HepG2 (cell line): ENCODE results near the gene CDKL2. TPM values are rescaled to one million over a fixed set of nuclear protein-coding genes. Genes with fewer than 3 reads are reported as not detected.
A peak's percentile ranks its signal among the peaks of the same experiment; 100 is the strongest.

Source experiments
- CCDC6 ChIP-seq: sonication (generic); formaldehyde crosslinking; IDR thresholded peaks from 2 replicates; pipeline ENCODE4 v1.8.1; 2022; ENCODE audit warnings: mild to moderate bottlenecking, missing genetic modification reagents, moderate library complexity
- EED ChIP-seq: sonication (generic); formaldehyde crosslinking; IDR thresholded peaks from 2 replicates; pipeline ENCODE4 v1.5.0; 2020; ENCODE audit warnings: mild to moderate bottlenecking, missing genetic modification reagents
- EHMT2 ChIP-seq: fragments of 200-600 bp; sonication (generic); IDR thresholded peaks from 2 replicates; pipeline ENCODE4 v1.7.0; 2017; ENCODE audit warnings: antibody characterized with exemption, low read depth, low read length, borderline replicate concordance
- ELF3 ChIP-seq: IDR thresholded peaks from 2 replicates; pipeline ENCODE4 v1.6.1; 2016; ENCODE audit warnings: missing genetic modification reagents, missing compliant biosample characterization
- EP300 ChIP-seq, 3 experiments: sonication (generic) in 1 of 3; formaldehyde crosslinking in 1 of 3; IDR thresholded peaks; 2 replicates each; pipeline versions ENCODE4 v1.5.1 to v1.6.1; 2011 to 2020; ENCODE audit warnings: low read depth in 2 of 3, low read length in 2 of 3, borderline replicate concordance in 1 of 3, improper control_type of control experiment in 1 of 3, mild to moderate bottlenecking in 1 of 3, missing genetic modification reagents in 1 of 3, moderate library complexity in 1 of 3
- ESRRA ChIP-seq: sonication (generic); formaldehyde crosslinking; IDR thresholded peaks from 2 replicates; pipeline ENCODE4 v1.5.1; 2020; ENCODE audit warnings: mild to moderate bottlenecking, low read depth, missing genetic modification reagents
- FOXJ3 ChIP-seq: sonication (generic); formaldehyde crosslinking; IDR thresholded peaks from 2 replicates; pipeline ENCODE4 v1.4.0; 2020; ENCODE audit warnings: missing genetic modification reagents, mild to moderate bottlenecking, borderline replicate concordance
- ISX ChIP-seq: sonication (generic); formaldehyde crosslinking; conservative IDR thresholded peaks from 2 replicates; pipeline ENCODE4 v1.5.0; 2020; ENCODE audit warnings: missing genetic modification reagents
- KAT7 ChIP-seq: IDR thresholded peaks from 2 replicates; pipeline ENCODE4 v1.6.1; 2018; ENCODE audit warnings: borderline replicate concordance, missing compliant biosample characterization
- KLF11 ChIP-seq: IDR thresholded peaks from 2 replicates; pipeline ENCODE4 v1.6.1; 2016; ENCODE audit warnings: missing compliant biosample characterization
- MYNN ChIP-seq: sonication (generic); formaldehyde crosslinking; IDR thresholded peaks from 2 replicates; pipeline ENCODE4 v1.4.0; 2020; ENCODE audit warnings: mild to moderate bottlenecking, low read depth, missing genetic modification reagents
- RFXANK ChIP-seq: IDR thresholded peaks from 2 replicates; pipeline ENCODE4 v1.6.1; 2016
- STAT5B ChIP-seq: sonication (generic); formaldehyde crosslinking; IDR thresholded peaks from 2 replicates; pipeline ENCODE4 v1.4.0; 2020; ENCODE audit warnings: missing genetic modification reagents
- TOPORS ChIP-seq: sonication (generic); formaldehyde crosslinking; IDR thresholded peaks from 2 replicates; pipeline ENCODE4 v1.8.0; 2023; ENCODE audit warnings: mild to moderate bottlenecking, missing genetic modification reagents
- ZNF251 ChIP-seq: sonication (generic); formaldehyde crosslinking; IDR thresholded peaks from 2 replicates; pipeline ENCODE4 v1.9.0; 2021; ENCODE audit warnings: mild to moderate bottlenecking, missing genetic modification reagents
- ZNF282 ChIP-seq: fragments of 450-650 bp; IDR thresholded peaks from 2 replicates; pipeline ENCODE4 v1.6.1; 2018; ENCODE audit not compliant: partially characterized antibody
- ZNF343 ChIP-seq: sonication (generic); formaldehyde crosslinking; IDR thresholded peaks from 2 replicates; pipeline ENCODE4 v1.4.0; 2020; ENCODE audit warnings: mild to moderate bottlenecking, missing genetic modification reagents
- ZNF792 ChIP-seq: IDR thresholded peaks from 2 replicates; pipeline ENCODE4 v1.6.1; 2016
- ZSCAN20 ChIP-seq: sonication (generic); formaldehyde crosslinking; IDR thresholded peaks from 2 replicates; pipeline ENCODE4 v1.4.0; 2020; ENCODE audit warnings: missing genetic modification reagents, mild to moderate bottlenecking, borderline replicate concordance
- polyA plus RNA-seq, 8 experiments: library from polyadenylated mRNA; depleted of rRNA in 3 of 8; stranded (reverse) in 7 of 8; unstranded in 1 of 8; fragments of >200 nt; fragmentation: Illumina TruSeq in 4 of 8; extraction: Trizol in 4 of 8; gene quantifications; 2 replicates each; pipeline versions ENCODE4 v1.2.1 to v1.2.3, GENCODE V29; 2011 to 2016; ENCODE audit warnings: low read depth in 4 of 8, missing spikeins in 1 of 8, mixed read lengths in 1 of 8; ENCODE audit not compliant: insufficient read depth in 1 of 8
- total RNA-seq, 5 experiments: library from RNA; depleted of rRNA; stranded (reverse); fragments of >200 nt; fragmentation: Illumina TruSeq; extraction: Trizol; gene quantifications; 2 replicates each; pipeline ENCODE4 v1.2.3, GENCODE V29; 2016; ENCODE audit warnings: low read depth in 1 of 5
- TF ChIP-seq, protein P1 (sequence below): sonication (generic); formaldehyde crosslinking; IDR thresholded peaks from 2 replicates; pipeline ENCODE4 v1.4.0; 2020; ENCODE audit warnings: missing genetic modification reagents
- TF ChIP-seq, protein P2 (sequence below): sonication (generic); formaldehyde crosslinking; IDR thresholded peaks from 2 replicates; pipeline ENCODE4 v1.4.0; 2020; ENCODE audit warnings: mild to moderate bottlenecking, missing genetic modification reagents, borderline replicate concordance
- TF ChIP-seq, protein P3 (sequence below): sonication (generic); formaldehyde crosslinking; IDR thresholded peaks from 2 replicates; pipeline ENCODE4 v1.5.1; 2020; ENCODE audit warnings: missing genetic modification reagents, mild to moderate bottlenecking, borderline replicate concordance
- TF ChIP-seq, protein P4 (sequence below): sonication (generic); formaldehyde crosslinking; IDR thresholded peaks from 2 replicates; pipeline ENCODE4 v1.4.0; 2020; ENCODE audit warnings: missing genetic modification reagents, mild to moderate bottlenecking, borderline replicate concordance

CDKL2 gene
- total and polyA plus RNA-seq, 2 of the 13 experiments (the other 11 are each of a cell fraction or from before 2014, with no cell fraction given) = not detected

DNA sequence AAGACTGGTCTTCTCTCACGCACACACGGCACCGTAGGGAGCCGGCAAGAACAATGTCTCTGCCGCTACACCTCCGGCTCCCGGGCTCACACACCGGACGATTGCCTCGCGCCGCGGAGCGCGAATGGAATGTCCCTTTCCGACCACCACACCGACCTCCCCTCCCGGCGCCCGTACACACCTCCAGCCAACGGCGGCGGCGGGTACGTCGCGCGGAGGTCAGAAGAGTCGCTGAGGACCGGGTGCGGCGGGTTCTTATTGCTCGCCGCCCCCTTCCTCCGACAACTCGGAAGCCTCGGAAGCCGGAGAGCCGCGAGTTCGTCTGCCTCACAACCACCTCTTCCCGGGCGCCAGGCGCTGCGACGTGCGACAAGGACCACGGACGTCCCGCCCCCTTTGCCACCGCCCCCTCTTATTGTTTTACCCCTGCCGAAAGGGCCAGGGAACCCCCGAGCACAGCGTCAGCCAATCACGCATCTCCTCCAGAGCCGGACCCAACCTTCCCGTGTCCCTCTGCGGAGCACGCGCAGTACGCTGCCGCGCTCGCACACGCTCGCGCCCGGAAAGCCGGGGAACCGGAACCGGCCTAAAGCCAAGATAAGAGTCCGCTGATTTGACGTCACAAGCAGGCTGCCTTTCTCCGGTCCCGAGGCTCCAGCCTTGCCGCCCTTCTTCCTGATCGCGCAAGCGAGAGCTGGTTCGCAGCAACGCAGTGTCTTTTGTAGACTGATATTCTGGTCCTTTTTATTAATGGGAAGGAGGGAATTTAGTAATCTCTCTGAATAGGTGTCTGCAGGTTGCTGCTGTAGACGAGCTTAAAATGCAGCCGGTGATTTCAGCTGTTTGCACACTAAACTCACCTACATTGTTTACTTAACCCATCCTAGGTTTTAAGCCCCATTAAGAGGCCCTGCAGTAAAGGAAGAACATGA is 43.0 kb upstream of the CDKL2 start, which contains the start of gene G3BP2 (continued):
- TF ChIP-seq RFXANK (CRISPR knock-in tag) = no peak
- TF ChIP-seq, protein P1, sequence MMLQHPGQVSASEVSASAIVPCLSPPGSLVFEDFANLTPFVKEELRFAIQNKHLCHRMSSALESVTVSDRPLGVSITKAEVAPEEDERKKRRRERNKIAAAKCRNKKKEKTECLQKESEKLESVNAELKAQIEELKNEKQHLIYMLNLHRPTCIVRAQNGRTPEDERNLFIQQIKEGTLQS = 0 out of 2 replicates have a peak, but pooled peaks have one; percentile 28
- TF ChIP-seq ZNF251 (CRISPR knock-in tag) = no peak
- 0 out of 2 replicates have a peak, but pooled peaks have one; percentile 57 for TF ChIP-seq ISX (CRISPR knock-in tag)
- no peak for TF ChIP-seq ZNF282
- TF ChIP-seq ZSCAN20 (CRISPR knock-in tag) = no peak
- TF ChIP-seq, protein P2, sequence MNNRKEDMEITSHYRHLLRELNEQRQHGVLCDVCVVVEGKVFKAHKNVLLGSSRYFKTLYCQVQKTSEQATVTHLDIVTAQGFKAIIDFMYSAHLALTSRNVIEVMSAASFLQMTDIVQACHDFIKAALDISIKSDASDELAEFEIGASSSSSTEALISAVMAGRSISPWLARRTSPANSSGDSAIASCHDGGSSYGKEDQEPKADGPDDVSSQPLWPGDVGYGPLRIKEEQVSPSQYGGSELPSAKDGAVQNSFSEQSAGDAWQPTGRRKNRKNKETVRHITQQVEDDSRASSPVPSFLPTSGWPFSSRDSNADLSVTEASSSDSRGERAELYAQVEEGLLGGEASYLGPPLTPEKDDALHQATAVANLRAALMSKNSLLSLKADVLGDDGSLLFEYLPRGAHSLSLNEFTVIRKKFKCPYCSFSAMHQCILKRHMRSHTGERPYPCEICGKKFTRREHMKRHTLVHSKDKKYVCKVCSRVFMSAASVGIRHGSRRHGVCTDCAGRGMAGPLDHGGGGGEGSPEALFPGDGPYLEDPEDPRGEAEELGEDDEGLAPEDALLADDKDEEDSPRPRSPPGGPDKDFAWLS (CRISPR knock-in tag) = no peak
- TF ChIP-seq FOXJ3 (CRISPR knock-in tag) = 0 out of 2 replicates have a peak, but pooled peaks have one; percentile 41
- TF ChIP-seq ZNF792 = no peak; the same call in 1 of the 2 replicates
- TF ChIP-seq KLF11 (CRISPR knock-in tag) = peak; percentile 56; the same call in 1 of the 2 replicates
- TF ChIP-seq ZNF343 (CRISPR knock-in tag) = 0 out of 2 replicates have a peak, but pooled peaks have one; percentile 17
- TF ChIP-seq, protein P3, sequence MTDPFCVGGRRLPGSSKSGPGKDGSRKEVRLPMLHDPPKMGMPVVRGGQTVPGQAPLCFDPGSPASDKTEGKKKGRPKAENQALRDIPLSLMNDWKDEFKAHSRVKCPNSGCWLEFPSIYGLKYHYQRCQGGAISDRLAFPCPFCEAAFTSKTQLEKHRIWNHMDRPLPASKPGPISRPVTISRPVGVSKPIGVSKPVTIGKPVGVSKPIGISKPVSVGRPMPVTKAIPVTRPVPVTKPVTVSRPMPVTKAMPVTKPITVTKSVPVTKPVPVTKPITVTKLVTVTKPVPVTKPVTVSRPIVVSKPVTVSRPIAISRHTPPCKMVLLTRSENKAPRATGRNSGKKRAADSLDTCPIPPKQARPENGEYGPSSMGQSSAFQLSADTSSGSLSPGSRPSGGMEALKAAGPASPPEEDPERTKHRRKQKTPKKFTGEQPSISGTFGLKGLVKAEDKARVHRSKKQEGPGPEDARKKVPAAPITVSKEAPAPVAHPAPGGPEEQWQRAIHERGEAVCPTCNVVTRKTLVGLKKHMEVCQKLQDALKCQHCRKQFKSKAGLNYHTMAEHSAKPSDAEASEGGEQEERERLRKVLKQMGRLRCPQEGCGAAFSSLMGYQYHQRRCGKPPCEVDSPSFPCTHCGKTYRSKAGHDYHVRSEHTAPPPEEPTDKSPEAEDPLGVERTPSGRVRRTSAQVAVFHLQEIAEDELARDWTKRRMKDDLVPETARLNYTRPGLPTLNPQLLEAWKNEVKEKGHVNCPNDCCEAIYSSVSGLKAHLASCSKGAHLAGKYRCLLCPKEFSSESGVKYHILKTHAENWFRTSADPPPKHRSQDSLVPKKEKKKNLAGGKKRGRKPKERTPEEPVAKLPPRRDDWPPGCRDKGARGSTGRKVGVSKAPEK = no peak; the same call in 1 of the 2 replicates
- TF ChIP-seq EP300 (IDR thresholded peaks at IDR 0.05; ENCODE audit: low read depth in 2 of 2, low read length in 2 of 2) = peak in 1 of 2 experiments; percentile 13; a peak in 1 of 4 replicates
- no peak for TF ChIP-seq EP300 (CRISPR knock-in tag; IDR thresholded peaks at IDR 0.05; ENCODE audit: borderline replicate concordance)
- TF ChIP-seq KAT7 (CRISPR knock-in tag) = no peak
- peak; percentile 89; the same call in 1 of the 2 replicates for TF ChIP-seq TOPORS
- peak; percentile 68; the same call in 1 of the 2 replicates for TF ChIP-seq ELF3 (CRISPR knock-in tag)
- TF ChIP-seq, protein P4, sequence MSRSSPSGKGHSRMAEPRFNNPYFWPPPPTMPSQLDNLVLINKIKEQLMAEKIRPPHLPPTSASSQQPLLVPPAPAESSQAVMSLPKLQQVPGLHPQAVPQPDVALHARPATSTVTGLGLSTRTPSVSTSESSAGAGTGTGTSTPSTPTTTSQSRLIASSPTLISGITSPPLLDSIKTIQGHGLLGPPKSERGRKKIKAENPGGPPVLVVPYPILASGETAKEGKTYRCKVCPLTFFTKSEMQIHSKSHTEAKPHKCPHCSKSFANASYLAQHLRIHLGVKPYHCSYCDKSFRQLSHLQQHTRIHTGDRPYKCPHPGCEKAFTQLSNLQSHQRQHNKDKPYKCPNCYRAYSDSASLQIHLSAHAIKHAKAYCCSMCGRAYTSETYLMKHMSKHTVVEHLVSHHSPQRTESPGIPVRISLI (CRISPR knock-in tag) = no peak; the same call in none of the 2 replicates
- TF ChIP-seq CCDC6 (CRISPR knock-in tag) = peak; percentile 11; the same call in 1 of the 2 replicates
- peak; percentile 37; the same call in 1 of the 2 replicates for TF ChIP-seq MYNN
- TF ChIP-seq EHMT2 = no peak
- no peak for TF ChIP-seq STAT5B (CRISPR knock-in tag)
- no peak for TF ChIP-seq ESRRA (CRISPR knock-in tag)
- TF ChIP-seq EED = peak; percentile 89
